Kidney glomerular epithelial cell (primary cell): ENCODE results near the gene NEB.

Source experiments
- DNase-seq: peaks from one replicate; lab custom pipeline; 2025; lab: John Stamatoyannopoulos, UW

Gene NEB

GRCh38 chr2:151549191-151549590, 185.1 kb downstream of the NEB start:
- no peak for DNase-seq

- DNase-seq: no peak
Measured at GRCh38 chr2:151544449-151544848, 189.8 kb downstream of the NEB start.

GRCh38 chr2:151543876-151544275, 190.4 kb downstream of the NEB start:
- DNase-seq: no peak

- DNase-seq: no peak
Measured at GRCh38 chr2:151534001-151534400, 200.3 kb downstream of the NEB start.

GRCh38 chr2:151533127-151533526, 201.1 kb downstream of the NEB start:
- DNase-seq: no peak

- no peak for DNase-seq
Measured at GRCh38 chr2:151526572-151527090, 207.6 kb downstream of the NEB start.

- no peak for DNase-seq
Measured at GRCh38 chr2:151525821-151526373, 208.4 kb downstream of the NEB start.

- DNase-seq: no peak
Measured at GRCh38 chr2:151523850-151524249, 210.4 kb downstream of the NEB start.

GRCh38 chr2:151522556-151522955, 211.7 kb downstream of the NEB start:
- no peak for DNase-seq

GRCh38 chr2:151520976-151521375, 213.3 kb downstream of the NEB start:
- no peak for DNase-seq

- DNase-seq: no peak
Measured at GRCh38 chr2:151518802-151519201, 215.5 kb downstream of the NEB start.

- no peak for DNase-seq
Measured at GRCh38 chr2:151508519-151508918, 225.8 kb downstream of the NEB start.

GRCh38 chr2:151506170-151506569, 228.1 kb downstream of the NEB start:
- no peak for DNase-seq

GRCh38 chr2:151498178-151498577, 236.1 kb downstream of the NEB start:
- DNase-seq: no peak

- DNase-seq: no peak
Measured at GRCh38 chr2:151491496-151491895, 242.8 kb downstream of the NEB start.

- DNase-seq: no peak
Measured at GRCh38 chr2:151490276-151490675, 244.0 kb downstream of the NEB start.

- DNase-seq: no peak
Measured at GRCh38 chr2:151486053-151486452, 248.2 kb downstream of the NEB start.

- no peak for DNase-seq
Measured at GRCh38 chr2:151484100-151484499, 250.2 kb downstream of the NEB start.

GRCh38 chr2:151483546-151483945, 250.7 kb downstream of the NEB start:
- no peak for DNase-seq

GRCh38 chr2:151482171-151482725, 252.0 kb downstream of the NEB start:
- no peak for DNase-seq

- DNase-seq: no peak
Measured at GRCh38 chr2:151481744-151482143, 252.5 kb downstream of the NEB start.

GRCh38 chr2:151478011-151478410, 256.3 kb downstream of the NEB start:
- DNase-seq: no peak

- no peak for DNase-seq
Measured at GRCh38 chr2:151476287-151476686, 258.0 kb downstream of the NEB start.

GRCh38 chr2:151475071-151475470, 259.2 kb downstream of the NEB start:
- no peak for DNase-seq
